ENCODE results near the gene SPOCK1.
A peak's percentile ranks its signal among the peaks of the same experiment; 100 is the strongest.
"Not testable (repeated sequence)": the region's sequence is repeated elsewhere in the genome, so short reads cannot be mapped to it uniquely, and the experiment has no call there.

SPOCK1 gene

GRCh38 chr5:137402436-137403187 lies 96.5 kb downstream of the SPOCK1 start:
- intact Hi-C loops (cut with DNase I) = no loop called here

GRCh38 chr5:137401946-137402345 lies 97.2 kb downstream of the SPOCK1 start:
- no peak for DNase-seq
- intact Hi-C loops (cut with DNase I) = no loop called here

More at GRCh38 chr5:137402436-137403187, 96.5 kb downstream of the SPOCK1 start:
- no peak for DNase-seq

- intact Hi-C loops (cut with DNase I) = no loop called here
- DNase-seq = peak in 1 of 10 donors; percentile 67
Measured at GRCh38 chr5:137400571-137400970, 98.6 kb downstream of the SPOCK1 start.

GRCh38 chr5:137399911-137400310 lies 99.2 kb downstream of the SPOCK1 start:
- DNase-seq = no peak
- intact Hi-C loops (cut with DNase I) = no loop called here

GRCh38 chr5:137398751-137399150 lies 100.4 kb downstream of the SPOCK1 start:
- no peak for DNase-seq
- intact Hi-C loops (cut with DNase I) = no loop called here

GRCh38 chr5:137398154-137398553 lies 101.0 kb downstream of the SPOCK1 start:
- intact Hi-C loops (cut with DNase I) = no loop called here
- DNase-seq = no peak

GRCh38 chr5:137395011-137395755 lies 103.9 kb downstream of the SPOCK1 start:
- DNase-seq = peak in 2 of 10 donors; percentile 43 to 80

GRCh38 chr5:137394380-137394779 lies 104.7 kb downstream of the SPOCK1 start:
- DNase-seq = no peak
- intact Hi-C loops (cut with DNase I) = no loop called here

More at GRCh38 chr5:137395011-137395755, 103.9 kb downstream of the SPOCK1 start:
- intact Hi-C loops (cut with DNase I) = no loop called here

- intact Hi-C loops (cut with DNase I) = no loop called here
- no peak for DNase-seq
Measured at GRCh38 chr5:137393196-137393993, 105.7 kb downstream of the SPOCK1 start.

- no peak for DNase-seq
- intact Hi-C loops (cut with DNase I) = no loop called here
Measured at GRCh38 chr5:137392261-137392660, 106.9 kb downstream of the SPOCK1 start.

- DNase-seq; intact Hi-C loops (cut with DNase I): not testable (repeated sequence)
Measured at GRCh38 chr5:137391044-137391443, 108.1 kb downstream of the SPOCK1 start.

GRCh38 chr5:137389042-137389441 lies 110.1 kb downstream of the SPOCK1 start:
- intact Hi-C loops (cut with DNase I) = no loop called here
- no peak for DNase-seq

- no peak for DNase-seq
- intact Hi-C loops (cut with DNase I) = no loop called here
Measured at GRCh38 chr5:137385064-137385463, 114.1 kb downstream of the SPOCK1 start.

GRCh38 chr5:137383909-137384308 lies 115.2 kb downstream of the SPOCK1 start:
- DNase-seq = no peak
- intact Hi-C loops (cut with DNase I) = no loop called here

- DNase-seq = no peak
- intact Hi-C loops (cut with DNase I) = no loop called here
Measured at GRCh38 chr5:137381555-137381954, 117.6 kb downstream of the SPOCK1 start.

- intact Hi-C loops (cut with DNase I) = no loop called here
Measured at GRCh38 chr5:137379555-137380286, 119.4 kb downstream of the SPOCK1 start.

GRCh38 chr5:137375741-137376526 lies 123.2 kb downstream of the SPOCK1 start:
- DNase-seq = peak in 1 of 10 donors; percentile 22
- intact Hi-C loops (cut with DNase I) = no loop called here

More at GRCh38 chr5:137379555-137380286, 119.4 kb downstream of the SPOCK1 start:
- no peak for DNase-seq

GRCh38 chr5:137374110-137374714 lies 124.9 kb downstream of the SPOCK1 start:
- intact Hi-C loops (cut with DNase I) = no loop called here
- no peak for DNase-seq

- intact Hi-C loops (cut with DNase I) = no loop called here
- DNase-seq = no peak
Measured at GRCh38 chr5:137372773-137373160, 126.4 kb downstream of the SPOCK1 start.
